DND-41 (cell line): ENCODE results near the gene CMC2.

Source experiments
- ATAC-seq: fragments of 200-7000 bp; cut with Tn5 transposase; 3 replicates; pipeline ENCODE4 v1.9.1; 2021; ENCODE audit warnings: low read depth; ENCODE audit not compliant: insufficient read depth
- DNase-seq: peaks from one replicate; pipeline ENCODE4 v3.0.0-alpha.2; 2020
- H2AFZ ChIP-seq: 2 replicates; pipeline ENCODE4 v1.6.0; 2012; ENCODE audit warnings: low read depth, low read length
- H3K27ac ChIP-seq: 2 replicates; pipeline ENCODE4 v1.5.1; 2012; ENCODE audit warnings: low read length, inconsistent platforms
- H3K27me3 ChIP-seq: fragments of 200-600 bp; sonication (generic); 2 replicates; pipeline ENCODE4 v1.6.0; 2012; ENCODE audit warnings: low read length, mild to moderate bottlenecking, inconsistent platforms; ENCODE audit not compliant: insufficient read depth, poor library complexity
- H3K36me3 ChIP-seq: 2 replicates; pipeline ENCODE4 v1.5.1; 2012; ENCODE audit warnings: low read length, inconsistent platforms; ENCODE audit not compliant: insufficient read depth
- H3K4me1 ChIP-seq: 2 replicates; pipeline ENCODE4 v1.5.1; 2012; ENCODE audit warnings: mild to moderate bottlenecking, low read length; ENCODE audit not compliant: insufficient read depth
- H3K4me2 ChIP-seq: 2 replicates; pipeline ENCODE4 v1.6.0; 2012; ENCODE audit warnings: mild to moderate bottlenecking, moderate library complexity, low read length, inconsistent platforms; ENCODE audit not compliant: insufficient read depth
- H3K4me3 ChIP-seq, 2 experiments: fragments of 200-600 bp in 1 of 2; shearing (Covaris generic) in 1 of 2; 2 replicates each; pipeline ENCODE4 v1.5.1; 2012 to 2016; ENCODE audit warnings: inconsistent platforms in 2 of 2, low read length in 2 of 2, mild to moderate bottlenecking in 2 of 2, low read depth in 1 of 2, moderate library complexity in 1 of 2
- H3K79me2 ChIP-seq: 2 replicates; pipeline ENCODE4 v1.6.0; 2012; ENCODE audit warnings: low read length, inconsistent platforms; ENCODE audit not compliant: insufficient read depth
- H3K9ac ChIP-seq: 2 replicates; pipeline ENCODE4 v1.6.0; 2012; ENCODE audit warnings: low read depth, mild to moderate bottlenecking, inconsistent platforms, low read length, moderate library complexity
- H3K9me3 ChIP-seq: 2 replicates; pipeline ENCODE4 v1.5.1; 2012; ENCODE audit warnings: low read length, moderate library complexity, mild to moderate bottlenecking, inconsistent platforms; ENCODE audit not compliant: insufficient read depth, severe bottlenecking
- H4K20me1 ChIP-seq: 2 replicates; pipeline ENCODE4 v1.6.0; 2012; ENCODE audit warnings: low read length; ENCODE audit not compliant: insufficient read depth
- EZH2 ChIP-seq: IDR thresholded peaks from 3 replicates; pipeline ENCODE4 v1.6.1; 2012; ENCODE audit warnings: borderline replicate concordance, low read depth, mild to moderate bottlenecking, moderate library complexity, low read length, inconsistent platforms; ENCODE audit not compliant: severe bottlenecking
- TF ChIP-seq, protein P1 (sequence below): IDR thresholded peaks from 2 replicates; pipeline ENCODE4 v1.5.1; 2012; ENCODE audit warnings: borderline replicate concordance, low read length, moderate library complexity, mild to moderate bottlenecking; ENCODE audit not compliant: poor library complexity, severe bottlenecking; ENCODE audit errors: extremely low read depth

The CMC2 gene

GRCh38 chr16:80940069-80940856 lies 66.4 kb downstream of the CMC2 start:
- Histone ChIP-seq H3K9ac (no peak overlapping the region), H3K27ac (no peak overlapping the region), H3K27me3 (peaks cover 3% of the 10 kb centered on the region), H3K79me2 (no peaks in the 10 kb centered on the region), H3K36me3 (no peaks in the 10 kb centered on the region), H2AFZ (no peak overlapping the region), H3K4me1 (no peaks in the 10 kb centered on the region), H3K4me2 (no peak overlapping the region), H4K20me1 (no peaks in the 10 kb centered on the region), H3K9me3 (no peaks in the 10 kb centered on the region), H3K4me3 (no peak overlapping the region)
- TF ChIP-seq, protein P1, sequence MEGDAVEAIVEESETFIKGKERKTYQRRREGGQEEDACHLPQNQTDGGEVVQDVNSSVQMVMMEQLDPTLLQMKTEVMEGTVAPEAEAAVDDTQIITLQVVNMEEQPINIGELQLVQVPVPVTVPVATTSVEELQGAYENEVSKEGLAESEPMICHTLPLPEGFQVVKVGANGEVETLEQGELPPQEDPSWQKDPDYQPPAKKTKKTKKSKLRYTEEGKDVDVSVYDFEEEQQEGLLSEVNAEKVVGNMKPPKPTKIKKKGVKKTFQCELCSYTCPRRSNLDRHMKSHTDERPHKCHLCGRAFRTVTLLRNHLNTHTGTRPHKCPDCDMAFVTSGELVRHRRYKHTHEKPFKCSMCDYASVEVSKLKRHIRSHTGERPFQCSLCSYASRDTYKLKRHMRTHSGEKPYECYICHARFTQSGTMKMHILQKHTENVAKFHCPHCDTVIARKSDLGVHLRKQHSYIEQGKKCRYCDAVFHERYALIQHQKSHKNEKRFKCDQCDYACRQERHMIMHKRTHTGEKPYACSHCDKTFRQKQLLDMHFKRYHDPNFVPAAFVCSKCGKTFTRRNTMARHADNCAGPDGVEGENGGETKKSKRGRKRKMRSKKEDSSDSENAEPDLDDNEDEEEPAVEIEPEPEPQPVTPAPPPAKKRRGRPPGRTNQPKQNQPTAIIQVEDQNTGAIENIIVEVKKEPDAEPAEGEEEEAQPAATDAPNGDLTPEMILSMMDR = no peak
- no peak for TF ChIP-seq EZH2
- no peak for DNase-seq
- no peak for ATAC-seq

DNA sequence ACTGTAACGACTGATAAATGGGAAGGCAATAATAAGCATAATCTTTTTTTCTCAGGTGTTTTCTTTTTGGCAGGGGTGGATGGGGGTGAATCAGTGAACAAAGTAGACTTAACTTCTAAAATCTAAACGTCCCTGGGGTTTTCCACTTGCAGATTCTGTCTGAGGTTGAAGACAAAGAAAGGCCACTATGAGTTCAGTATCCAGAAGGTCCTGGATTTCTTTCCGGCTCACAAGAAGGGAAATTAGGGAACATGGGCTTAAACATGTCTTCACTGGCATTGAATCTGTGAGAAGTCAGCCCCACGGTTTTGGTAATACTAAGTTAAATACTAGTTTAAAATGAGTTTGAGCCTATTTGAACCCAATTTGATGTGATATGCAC lies 67.8 kb downstream of the CMC2 start:
- TF ChIP-seq, protein P1 = no peak
- TF ChIP-seq EZH2 = no peak
- ATAC-seq = no peak

DNA sequence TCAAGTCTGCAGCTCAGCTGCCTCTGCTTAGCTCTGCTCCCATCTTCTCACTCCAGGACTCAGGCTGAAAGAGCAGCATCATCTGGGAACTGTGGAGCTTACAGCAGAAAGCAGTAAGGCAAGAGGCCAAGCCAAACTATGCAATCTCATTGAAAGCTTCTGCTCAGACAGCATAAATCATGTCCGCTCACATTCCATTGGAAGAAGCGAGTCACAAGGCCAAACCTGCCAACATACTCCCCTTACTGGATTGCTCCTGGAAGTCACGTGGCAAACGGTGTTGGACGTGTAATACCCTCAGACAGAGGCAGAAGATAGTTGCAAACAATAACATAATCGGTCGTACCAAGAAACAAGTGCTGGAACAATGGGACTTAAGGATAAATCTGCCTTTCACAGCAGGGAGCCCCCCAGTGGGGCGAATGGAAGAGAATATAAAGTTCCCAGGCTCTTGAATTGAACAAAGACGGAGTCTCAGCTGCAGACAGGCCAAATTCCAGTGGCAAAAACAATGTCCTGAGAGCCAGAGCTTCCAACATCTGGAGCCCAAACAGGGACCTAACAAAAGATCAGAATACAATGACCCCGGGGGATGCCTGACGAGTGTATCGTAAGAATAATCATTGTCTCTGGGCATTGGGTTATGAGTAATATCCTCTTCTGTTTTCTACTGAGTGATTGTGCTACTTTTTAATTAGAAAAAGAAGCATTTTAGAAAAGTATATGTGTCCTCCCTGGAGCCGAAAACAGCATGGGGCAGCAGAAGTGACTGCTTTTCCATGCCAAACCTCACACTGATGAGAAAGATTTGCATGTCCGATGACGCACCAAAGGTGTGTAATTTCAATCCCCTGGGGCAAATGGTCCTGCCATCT lies 68.4 kb downstream of the CMC2 start:
- no peak overlapping the region for H3K27ac ChIP-seq
- H3K79me2 ChIP-seq = no peaks in the 10 kb centered on the region
- H3K9me3 ChIP-seq = no peaks in the 10 kb centered on the region
- no peak overlapping the region for H2AFZ ChIP-seq
- H3K9ac ChIP-seq = no peak overlapping the region
- H3K4me1 ChIP-seq = no peaks in the 10 kb centered on the region
- no peak overlapping the region for H3K4me3 ChIP-seq
- DNase-seq (no peak), ATAC-seq (no peak)
- H3K4me2 ChIP-seq = no peak overlapping the region
- H3K27me3 ChIP-seq = peaks cover 3% of the 10 kb centered on the region
- H3K36me3 ChIP-seq = no peaks in the 10 kb centered on the region
- TF ChIP-seq, protein P1 = no peak
- TF ChIP-seq EZH2 = no peak
- H4K20me1 ChIP-seq = no peaks in the 10 kb centered on the region

More for the DNA sequence above, 67.8 kb downstream of the CMC2 start:
- Histone ChIP-seq H3K4me2 (no peak overlapping the region), H4K20me1 (no peaks in the 10 kb centered on the region), H3K9ac (no peak overlapping the region), H3K79me2 (no peaks in the 10 kb centered on the region), H3K27ac (no peak overlapping the region), H3K36me3 (no peaks in the 10 kb centered on the region), H3K4me3 (no peak overlapping the region), H3K27me3 (peaks cover 3% of the 10 kb centered on the region), H3K4me1 (no peaks in the 10 kb centered on the region), H2AFZ (no peak overlapping the region), H3K9me3 (no peaks in the 10 kb centered on the region)
- DNase-seq = no peak
